ENCODE measurements around the gene TIMM17A. TPM values are rescaled to one million over a fixed set of nuclear protein-coding genes. Genes with fewer than 3 reads are reported as not detected.

The TIMM17A gene
- total and polyA plus RNA-seq, 4 donors: 25.9 to 56.1 (median 35.2) TPM

GRCh38 chr1:201921952-201922558 is 33.2 kb upstream of the TIMM17A start:
- H3K27ac ChIP-seq (ENCODE audit: low read depth in 1 of 2, low read length in 1 of 2): no peak overlapping the region
- DNase-seq: no peak
- 94 to 96% methylated on average over 3 of the region's 3 CpGs for WGBS, 2 donors

GRCh38 chr1:201925301-201925567 is 30.1 kb upstream of the TIMM17A start:
- Histone ChIP-seq H3K4me1 (ENCODE audit: control insufficient read depth in 5 of 5, insufficient read depth in 5 of 5, low read length in 5 of 5) (peaks cover 0 to 3% (median 0%) of the 10 kb centered on the region in 5 donors), H3K9ac (ENCODE audit: insufficient read depth in 1 of 2, low read length in 2 of 2) (no peak overlapping the region), H3K4me3 (no peak overlapping the region), H3K9me3 (ENCODE audit: control insufficient read depth in 4 of 4, insufficient read depth in 3 of 4, low read length in 3 of 4) (no peaks in the 10 kb centered on the region), H3K36me3 (ENCODE audit: control insufficient read depth in 4 of 4, insufficient read depth in 4 of 4, low read length in 4 of 4) (no peaks in the 10 kb centered on the region), H3K27me3 (ENCODE audit: control insufficient read depth in 3 of 3, insufficient read depth in 3 of 3, low read length in 2 of 3) (no peaks in the 10 kb centered on the region), H3K27ac (ENCODE audit: low read depth in 1 of 2, low read length in 1 of 2) (no peak overlapping the region)
- DNase-seq (no peak), ATAC-seq (ENCODE audit: insufficient read depth, low FRiP score) (no peak)
- no peak for TF ChIP-seq CTCF (IDR thresholded peaks at IDR 0.05; ENCODE audit: control extremely low read depth, extremely low read depth)
- WGBS, 2 donors: 71 to 80% methylated on average over 2 of the region's 2 CpGs

More at GRCh38 chr1:201921952-201922558, 33.2 kb upstream of the TIMM17A start:
- no peaks in the 10 kb centered on the region for H3K27me3 ChIP-seq (ENCODE audit: control insufficient read depth in 3 of 3, insufficient read depth in 3 of 3, low read length in 2 of 3)
- ATAC-seq (ENCODE audit: insufficient read depth, low FRiP score): no peak
- no peak overlapping the region for H3K9ac ChIP-seq (ENCODE audit: insufficient read depth in 1 of 2, low read length in 2 of 2)
- peaks cover 0 to 6% (median 0%) of the 10 kb centered on the region in 5 donors for H3K4me1 ChIP-seq (ENCODE audit: control insufficient read depth in 5 of 5, insufficient read depth in 5 of 5, low read length in 5 of 5)
- no peak overlapping the region for H3K4me3 ChIP-seq
- no peaks in the 10 kb centered on the region for H3K36me3 ChIP-seq (ENCODE audit: control insufficient read depth in 4 of 4, insufficient read depth in 4 of 4, low read length in 4 of 4)
- no peak for TF ChIP-seq CTCF (IDR thresholded peaks at IDR 0.05; ENCODE audit: control extremely low read depth, extremely low read depth)
- no peaks in the 10 kb centered on the region for H3K9me3 ChIP-seq (ENCODE audit: control insufficient read depth in 4 of 4, insufficient read depth in 3 of 4, low read length in 3 of 4)

GRCh38 chr1:201925981-201926645 is 29.2 kb upstream of the TIMM17A start:
- H3K4me1 ChIP-seq (ENCODE audit: control insufficient read depth in 5 of 5, insufficient read depth in 5 of 5, low read length in 5 of 5): peaks cover 0 to 3% (median 0%) of the 10 kb centered on the region in 5 donors
- no peaks in the 10 kb centered on the region for H3K27me3 ChIP-seq (ENCODE audit: control insufficient read depth in 3 of 3, insufficient read depth in 3 of 3, low read length in 2 of 3)
- no peak for TF ChIP-seq CTCF (IDR thresholded peaks at IDR 0.05; ENCODE audit: control extremely low read depth, extremely low read depth)
- DNase-seq (peak in 1 of 3 donors; percentile 43), ATAC-seq (ENCODE audit: insufficient read depth, low FRiP score) (no peak)
- H3K4me3 ChIP-seq: no peak overlapping the region
- WGBS, 2 donors: 84 to 88% methylated on average over 5 of the region's 5 CpGs
- no peak overlapping the region for H3K9ac ChIP-seq (ENCODE audit: insufficient read depth in 1 of 2, low read length in 2 of 2)
- H3K27ac ChIP-seq (ENCODE audit: low read depth in 1 of 2, low read length in 1 of 2): no peak overlapping the region
- no peaks in the 10 kb centered on the region for H3K36me3 ChIP-seq (ENCODE audit: control insufficient read depth in 4 of 4, insufficient read depth in 4 of 4, low read length in 4 of 4)
- no peaks in the 10 kb centered on the region for H3K9me3 ChIP-seq (ENCODE audit: control insufficient read depth in 4 of 4, insufficient read depth in 3 of 4, low read length in 3 of 4)

Data from lung (tissue), 12 donors.